HCT116 (cell line): ENCODE results near the gene CRMP1. TPM values are rescaled to one million over a fixed set of nuclear protein-coding genes. Genes with fewer than 3 reads are reported as not detected.

ENCODE experiments used
- ATAC-seq: fragments of 200-7000 bp; cut with Tn5 transposase; 2 replicates; pipeline ENCODE4 v1.9.1; 2020; ENCODE audit warnings: mild to moderate bottlenecking, moderate library complexity
- BruUV-seq: library from RNA; stranded (reverse); fragments of 400-500 nt; replicated peaks from 2 replicates; lab custom pipeline; 2021; lab: Mats Ljungman, UMichigan
- CTCF ChIA-PET: fragments of 300-600 bp; sonication (Branson Sonifier 250); formaldehyde crosslinking; loops from one replicate; lab custom pipeline; 2021; ENCODE audit warnings: antibody characterized with exemption; lab: Charles Lee
- POLR2A ChIA-PET: fragments of 300-600, 350-600 bp; sonication (Branson Sonifier 250); formaldehyde crosslinking; loops from one replicate; lab custom pipeline; 2021; ENCODE audit warnings: antibody characterized with exemption; lab: Charles Lee
- RAD21 ChIA-PET, 2 experiments: fragments of 300-600 bp; sonication (Branson Sonifier 250); formaldehyde crosslinking; loops; one replicate each; lab custom pipeline; 2023; ENCODE audit warnings: low total read pairs in 2 of 2; ENCODE audit not compliant: uncharacterized antibody in 2 of 2, unreplicated experiment in 2 of 2, low non-redundant PET in 1 of 2; lab: Charles Lee
- DNase-seq: peaks from one replicate; pipeline ENCODE4 v3.0.0-alpha.2; 2010; ENCODE audit warnings: low read depth, low spot score
- H2AFZ ChIP-seq: fragments of 200-600 bp; shearing (Covaris generic), sonication (generic); 2 replicates; pipeline ENCODE4 v1.6.1; 2017; ENCODE audit warnings: low read depth, mixed run types, mixed read lengths, antibody characterized with exemption, low read length; ENCODE audit not compliant: poor library complexity, severe bottlenecking
- H3K27ac ChIP-seq: 2 replicates; pipeline ENCODE4 v1.5.1; 2012; ENCODE audit warnings: low read depth, low read length
- H3K27me3 ChIP-seq: fragments of 200-600 bp; sonication (generic); 2 replicates; pipeline ENCODE4 v1.6.1; 2016; ENCODE audit warnings: mixed run types, low read length, mixed read lengths; ENCODE audit not compliant: insufficient read depth
- H3K36me3 ChIP-seq, 2 experiments: fragments of 200-500 bp in 1 of 2; fragments of 200-600 bp in 1 of 2; sonication (Bioruptor generic) in 1 of 2; sonication (generic) in 1 of 2; 2 replicates each; pipeline versions ENCODE4 v1.5.1 to v1.6.1; 2014 to 2016; ENCODE audit warnings: low read length in 2 of 2, inconsistent platforms in 1 of 2, mixed read lengths in 1 of 2, mixed run types in 1 of 2; ENCODE audit not compliant: insufficient read depth in 2 of 2, control insufficient read depth in 1 of 2
- H3K4me1 ChIP-seq, 2 experiments: fragments of 200-600 bp in 1 of 2; sonication (generic) in 1 of 2; 2 replicates each; pipeline versions ENCODE4 v1.5.1 to v1.6.1; 2012 to 2017; ENCODE audit warnings: low read length in 2 of 2, inconsistent platforms in 1 of 2, mild to moderate bottlenecking in 1 of 2, mixed read lengths in 1 of 2, mixed run types in 1 of 2, moderate library complexity in 1 of 2; ENCODE audit not compliant: insufficient read depth in 2 of 2, control insufficient read depth in 1 of 2
- H3K4me2 ChIP-seq: fragments of 200-600 bp; sonication (generic); 2 replicates; pipeline ENCODE4 v1.6.1; 2017; ENCODE audit warnings: mixed run types, low read length, mixed read lengths
- H3K4me3 ChIP-seq, 2 experiments: fragments of 200-600 bp in 1 of 2; sonication (generic) in 1 of 2; replicated peaks in 1 of 2; 2 replicates each; pipeline ENCODE4 v1.5.1; 2011 to 2016; ENCODE audit warnings: low read length in 2 of 2, control low read depth in 1 of 2, low read depth in 1 of 2, mild to moderate bottlenecking in 1 of 2, mixed read lengths in 1 of 2, mixed run types in 1 of 2
- H3K79me2 ChIP-seq: fragments of 200-600 bp; sonication (generic); 2 replicates; pipeline ENCODE4 v1.6.1; 2017; ENCODE audit warnings: mild to moderate bottlenecking, mixed run types, low read length, moderate library complexity, mixed read lengths; ENCODE audit not compliant: insufficient read depth
- H3K9ac ChIP-seq: fragments of 200-600 bp; sonication (generic); 2 replicates; pipeline ENCODE4 v1.6.1; 2016; ENCODE audit warnings: low read length, mixed read lengths
- H3K9me2 ChIP-seq: fragments of 200-600 bp; sonication (generic), shearing (Covaris generic); 2 replicates; pipeline ENCODE4 v1.6.1; 2017; ENCODE audit warnings: mixed run types, mild to moderate bottlenecking, moderate library complexity; ENCODE audit not compliant: insufficient read depth
- H3K9me3 ChIP-seq, 2 experiments: fragments of 200-500 bp in 1 of 2; fragments of 200-600 bp in 1 of 2; sonication (Bioruptor generic) in 1 of 2; sonication (generic) in 1 of 2; 2 replicates each; pipeline ENCODE4 v1.6.1; 2014 to 2017; ENCODE audit warnings: low read length in 2 of 2, mixed read lengths in 2 of 2, inconsistent platforms in 1 of 2, low read depth in 1 of 2, mild to moderate bottlenecking in 1 of 2, mixed run types in 1 of 2, moderate library complexity in 1 of 2; ENCODE audit not compliant: control insufficient read depth in 1 of 2, insufficient read depth in 1 of 2
- H4K20me1 ChIP-seq: fragments of 200-600 bp; sonication (generic), shearing (Covaris generic); 2 replicates; pipeline ENCODE4 v1.6.1; 2017; ENCODE audit warnings: mixed run types, mild to moderate bottlenecking, moderate library complexity; ENCODE audit not compliant: insufficient read depth
- CBX3 ChIP-seq: IDR thresholded peaks from 2 replicates; pipeline ENCODE4 v1.6.1; 2012; ENCODE audit warnings: low read depth
- CEBPB ChIP-seq: IDR thresholded peaks from 2 replicates; pipeline ENCODE4 v1.6.1; 2012; ENCODE audit warnings: low read depth
- CTCF ChIP-seq, 3 experiments: fragments of 200-600 bp in 1 of 3; sonication (generic) in 1 of 3; IDR thresholded peaks in 2 of 3; conservative IDR thresholded peaks in 1 of 3; 2 replicates each; pipeline ENCODE4 v1.5.1; 2012 to 2017; ENCODE audit warnings: low read depth in 2 of 3, low read length in 2 of 3, antibody characterized with exemption in 1 of 3, borderline replicate concordance in 1 of 3, control low read depth in 1 of 3, mild to moderate bottlenecking in 1 of 3, mixed read lengths in 1 of 3, mixed run types in 1 of 3, moderate library complexity in 1 of 3; ENCODE audit not compliant: insufficient read depth in 1 of 3
- EGR1 ChIP-seq: IDR thresholded peaks from 2 replicates; pipeline ENCODE4 v1.6.1; 2012; ENCODE audit warnings: low read depth
- ELF1 ChIP-seq: IDR thresholded peaks from 2 replicates; pipeline ENCODE4 v1.6.1; 2012; ENCODE audit warnings: low read depth, borderline replicate concordance
- EZH2 ChIP-seq: fragments of 200-600 bp; sonication (generic); IDR thresholded peaks from 2 replicates; pipeline ENCODE4 v1.6.1; 2017; ENCODE audit warnings: antibody characterized with exemption, mixed run types
- EZH2phosphoT487 ChIP-seq: fragments of 200-600 bp; IDR thresholded peaks from 2 replicates; pipeline ENCODE4 v1.6.1; 2018; ENCODE audit warnings: antibody characterized with exemption, borderline replicate concordance
- FOSL1 ChIP-seq: IDR thresholded peaks from 2 replicates; pipeline ENCODE4 v1.6.1; 2012; ENCODE audit warnings: low read depth
- POLR2A ChIP-seq: IDR thresholded peaks from 2 replicates; pipeline ENCODE4 v1.7.0; 2011; ENCODE audit warnings: borderline replicate concordance; ENCODE audit not compliant: insufficient read depth, insufficient read length; ENCODE audit errors: extremely low read depth
- RAD21 ChIP-seq: IDR thresholded peaks from 2 replicates; pipeline ENCODE4 v1.6.1; 2012; ENCODE audit warnings: low read depth, mild to moderate bottlenecking
- SIN3A ChIP-seq: IDR thresholded peaks from 2 replicates; pipeline ENCODE4 v1.6.1; 2012; ENCODE audit warnings: low read depth
- SP1 ChIP-seq: IDR thresholded peaks from 2 replicates; pipeline ENCODE4 v1.6.1; 2012; ENCODE audit warnings: low read depth
- TCF7L2 ChIP-seq: IDR thresholded peaks from 2 replicates; pipeline ENCODE4 v1.7.0; 2011; ENCODE audit warnings: borderline replicate concordance, inconsistent platforms; ENCODE audit not compliant: insufficient read depth, insufficient read length; ENCODE audit errors: extremely low read depth
- YY1 ChIP-seq: IDR thresholded peaks from 2 replicates; pipeline ENCODE4 v1.6.1; 2011; ENCODE audit warnings: low read length, low read depth, moderate library complexity, mild to moderate bottlenecking; ENCODE audit not compliant: insufficient replicate concordance; ENCODE audit errors: extremely low read depth
- ZFX ChIP-seq: fragments of 450-650 bp; IDR thresholded peaks from 2 replicates; pipeline ENCODE4 v1.6.1; 2017
- intact Hi-C: fragments of 100-400 bp; cut with micrococcal nuclease; formaldehyde crosslinking; loops from 2 replicates; pipeline ENCODE4 v1.10.0; 2022
- total RNA-seq: library from RNA; stranded (reverse); gene quantifications from one replicate; pipeline ENCODE4 v1.2.1, GENCODE V29; 2021; ENCODE audit not compliant: unreplicated experiment
- TF ChIP-seq, protein P1 (sequence below): IDR thresholded peaks from 2 replicates; pipeline ENCODE4 v1.6.1; 2012
- TF ChIP-seq, protein P2 (sequence below): IDR thresholded peaks from 2 replicates; pipeline ENCODE4 v1.6.1; 2011; ENCODE audit warnings: mild to moderate bottlenecking, low read length, moderate library complexity; ENCODE audit not compliant: insufficient replicate concordance; ENCODE audit errors: extremely low read depth
- TF ChIP-seq, protein P3 (sequence below): IDR thresholded peaks from 2 replicates; pipeline ENCODE4 v1.6.1; 2012

Gene CRMP1
- total RNA-seq, 1 experiment from 2014 or later, result not detected

- H3K27me3 ChIP-seq, result peaks cover 42% of the 10 kb centered on the region
- TF ChIP-seq EZH2 (no peak), FOSL1 (no peak), POLR2A (no peak), CEBPB (no peak), TCF7L2 (no peak), ELF1 (no peak), EZH2phosphoT487 (no peak), SIN3A (no peak), YY1 (no peak), SP1 (no peak), CBX3 (no peak), RAD21 (no peak), CTCF (IDR thresholded peaks at IDR 0.05 in 2 of 3, conservative IDR thresholded peaks at IDR 0.05 in 1 of 3; ENCODE audit: borderline replicate concordance in 1 of 3, insufficient read depth in 1 of 3, low read depth in 2 of 3, low read length in 2 of 3) (no peak), EGR1 (no peak), ZFX (no peak)
- TF ChIP-seq, protein P1, sequence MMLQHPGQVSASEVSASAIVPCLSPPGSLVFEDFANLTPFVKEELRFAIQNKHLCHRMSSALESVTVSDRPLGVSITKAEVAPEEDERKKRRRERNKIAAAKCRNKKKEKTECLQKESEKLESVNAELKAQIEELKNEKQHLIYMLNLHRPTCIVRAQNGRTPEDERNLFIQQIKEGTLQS, result no peak
- TF ChIP-seq, protein P2, sequence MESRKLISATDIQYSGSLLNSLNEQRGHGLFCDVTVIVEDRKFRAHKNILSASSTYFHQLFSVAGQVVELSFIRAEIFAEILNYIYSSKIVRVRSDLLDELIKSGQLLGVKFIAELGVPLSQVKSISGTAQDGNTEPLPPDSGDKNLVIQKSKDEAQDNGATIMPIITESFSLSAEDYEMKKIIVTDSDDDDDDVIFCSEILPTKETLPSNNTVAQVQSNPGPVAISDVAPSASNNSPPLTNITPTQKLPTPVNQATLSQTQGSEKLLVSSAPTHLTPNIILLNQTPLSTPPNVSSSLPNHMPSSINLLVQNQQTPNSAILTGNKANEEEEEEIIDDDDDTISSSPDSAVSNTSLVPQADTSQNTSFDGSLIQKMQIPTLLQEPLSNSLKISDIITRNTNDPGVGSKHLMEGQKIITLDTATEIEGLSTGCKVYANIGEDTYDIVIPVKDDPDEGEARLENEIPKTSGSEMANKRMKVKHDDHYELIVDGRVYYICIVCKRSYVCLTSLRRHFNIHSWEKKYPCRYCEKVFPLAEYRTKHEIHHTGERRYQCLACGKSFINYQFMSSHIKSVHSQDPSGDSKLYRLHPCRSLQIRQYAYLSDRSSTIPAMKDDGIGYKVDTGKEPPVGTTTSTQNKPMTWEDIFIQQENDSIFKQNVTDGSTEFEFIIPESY, result no peak
- TF ChIP-seq, protein P3, sequence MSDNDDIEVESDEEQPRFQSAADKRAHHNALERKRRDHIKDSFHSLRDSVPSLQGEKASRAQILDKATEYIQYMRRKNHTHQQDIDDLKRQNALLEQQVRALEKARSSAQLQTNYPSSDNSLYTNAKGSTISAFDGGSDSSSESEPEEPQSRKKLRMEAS, result no peak
- H3K4me3 ChIP-seq, result no peak overlapping the region
- BruUV-seq, result no TSS peak
- H3K4me1 ChIP-seq, result no peaks in the 10 kb centered on the region
- DNase-seq (no peak), ATAC-seq (no peak)
- ChIA-PET POLR2A (no interaction called here), RAD21 (no interaction called here), CTCF (no interaction called here)
- intact Hi-C loops, result no loop called here
- H3K27ac ChIP-seq, result no peak overlapping the region
- H3K79me2 ChIP-seq, result no peaks in the 10 kb centered on the region
- no peaks in the 10 kb centered on the region for H3K9me3 ChIP-seq
- no peaks in the 10 kb centered on the region for H3K9me2 ChIP-seq
- H3K36me3 ChIP-seq, result no peaks in the 10 kb centered on the region
- H3K9ac ChIP-seq, result no peak overlapping the region
- H3K4me2 ChIP-seq, result no peak overlapping the region
- H4K20me1 ChIP-seq, result no peaks in the 10 kb centered on the region
- no peak overlapping the region for H2AFZ ChIP-seq
These were observed 31.7 kb upstream of the CRMP1 start for GRCh38 chr4:5924461-5925125.
